GM12892 (cell line): ENCODE results near the gene CELA3A.

Experiments used
- POLR2A ChIP-seq: IDR thresholded peaks from 2 replicates; pipeline ENCODE4 v1.6.1; 2011; ENCODE audit warnings: low read depth, low read length, control low read depth
- POLR2AphosphoS5 ChIP-seq: IDR thresholded peaks from 2 replicates; pipeline ENCODE4 v1.6.1; 2011; ENCODE audit warnings: low read depth, low read length, control low read depth

GRCh38 chr1:22056043-22056442 lies 54.6 kb downstream of the CELA3A start:
- TF ChIP-seq POLR2AphosphoS5, result no peak
- TF ChIP-seq POLR2A, result no peak
